ENCODE data around the gene SUN3.
A peak's percentile ranks its signal among the peaks of the same experiment; 100 is the strongest.

The SUN3 gene

GRCh38 chr7:47979145-47979831 is 49.6 kb downstream of the SUN3 start, which contains the start of gene HUS1:
Gene HUS1, minus strand, starts transcription at chr7:47979615. Its CDS starts 96 bp downstream, at chr7:47979519.
- DNase-seq (ENCODE audit: low read depth in 2 of 2) = peak; percentile 80 to 83

GRCh38 chr7:47978790-47979144 is 50.1 kb downstream of the SUN3 start:
- DNase-seq (ENCODE audit: low read depth in 2 of 2) = no peak

GRCh38 chr7:47973739-47974138 is 55.2 kb downstream of the SUN3 start:
- DNase-seq (ENCODE audit: low read depth in 2 of 2) = no peak

GRCh38 chr7:47970761-47971160 is 58.1 kb downstream of the SUN3 start:
- no peak for DNase-seq (ENCODE audit: low read depth in 2 of 2)

GRCh38 chr7:47968847-47969774 is 59.8 kb downstream of the SUN3 start:
- DNase-seq (ENCODE audit: low read depth in 2 of 2) = no peak

- no peak for DNase-seq (ENCODE audit: low read depth in 2 of 2)
These were observed 61.2 kb downstream of the SUN3 start for GRCh38 chr7:47967708-47968107.

- DNase-seq (ENCODE audit: low read depth in 2 of 2) = no peak
These were observed 61.8 kb downstream of the SUN3 start for GRCh38 chr7:47967123-47967522.

GRCh38 chr7:47965456-47965855 is 63.5 kb downstream of the SUN3 start:
- no peak for DNase-seq (ENCODE audit: low read depth in 2 of 2)

GRCh38 chr7:47962262-47962661 is 66.6 kb downstream of the SUN3 start:
- DNase-seq (ENCODE audit: low read depth in 2 of 2) = no peak

GRCh38 chr7:47957156-47957555 is 71.8 kb downstream of the SUN3 start:
- DNase-seq (ENCODE audit: low read depth in 2 of 2) = no peak

- no peak for DNase-seq (ENCODE audit: low read depth in 2 of 2)
These were observed 72.7 kb downstream of the SUN3 start for GRCh38 chr7:47956220-47956619.

GRCh38 chr7:47954231-47954911 is 74.5 kb downstream of the SUN3 start:
- no peak for DNase-seq (ENCODE audit: low read depth in 2 of 2)

GRCh38 chr7:47953822-47954221 is 75.1 kb downstream of the SUN3 start:
- DNase-seq (ENCODE audit: low read depth in 2 of 2) = no peak

GRCh38 chr7:47952224-47952623 is 76.7 kb downstream of the SUN3 start:
- DNase-seq (ENCODE audit: low read depth in 2 of 2) = no peak

GRCh38 chr7:47951374-47951773 is 77.5 kb downstream of the SUN3 start:
- no peak for DNase-seq (ENCODE audit: low read depth in 2 of 2)

- DNase-seq (ENCODE audit: low read depth in 2 of 2) = no peak
These were observed 78.2 kb downstream of the SUN3 start for GRCh38 chr7:47950714-47951113.

GRCh38 chr7:47949703-47950102 is 79.2 kb downstream of the SUN3 start:
- no peak for DNase-seq (ENCODE audit: low read depth in 2 of 2)

- DNase-seq (ENCODE audit: low read depth in 2 of 2) = no peak
These were observed 80.6 kb downstream of the SUN3 start, which contains the start of gene PKD1L1 for GRCh38 chr7:47948141-47948790. Gene PKD1L1, minus strand, starts transcription at chr7:47948466. Its CDS starts 26 bp downstream, at chr7:47948440.

GRCh38 chr7:47947355-47947749 is 81.6 kb downstream of the SUN3 start:
- no peak for DNase-seq (ENCODE audit: low read depth in 2 of 2)

GRCh38 chr7:47946581-47947354 is 82.1 kb downstream of the SUN3 start:
- DNase-seq (ENCODE audit: low read depth in 2 of 2) = no peak

Data from stimulated activated CD8-positive, alpha-beta memory T cell treated with anti-CD3 and anti-CD28 coated beads, Interleukin-15, amount 100 ng/mL, for 4 hours (primary cell).